ENCODE measurements around the gene GALNT18.

GRCh38 chr11:11430431-11430830 lies 191.4 kb downstream of the GALNT18 start:
- TF ChIP-seq, protein P1, sequence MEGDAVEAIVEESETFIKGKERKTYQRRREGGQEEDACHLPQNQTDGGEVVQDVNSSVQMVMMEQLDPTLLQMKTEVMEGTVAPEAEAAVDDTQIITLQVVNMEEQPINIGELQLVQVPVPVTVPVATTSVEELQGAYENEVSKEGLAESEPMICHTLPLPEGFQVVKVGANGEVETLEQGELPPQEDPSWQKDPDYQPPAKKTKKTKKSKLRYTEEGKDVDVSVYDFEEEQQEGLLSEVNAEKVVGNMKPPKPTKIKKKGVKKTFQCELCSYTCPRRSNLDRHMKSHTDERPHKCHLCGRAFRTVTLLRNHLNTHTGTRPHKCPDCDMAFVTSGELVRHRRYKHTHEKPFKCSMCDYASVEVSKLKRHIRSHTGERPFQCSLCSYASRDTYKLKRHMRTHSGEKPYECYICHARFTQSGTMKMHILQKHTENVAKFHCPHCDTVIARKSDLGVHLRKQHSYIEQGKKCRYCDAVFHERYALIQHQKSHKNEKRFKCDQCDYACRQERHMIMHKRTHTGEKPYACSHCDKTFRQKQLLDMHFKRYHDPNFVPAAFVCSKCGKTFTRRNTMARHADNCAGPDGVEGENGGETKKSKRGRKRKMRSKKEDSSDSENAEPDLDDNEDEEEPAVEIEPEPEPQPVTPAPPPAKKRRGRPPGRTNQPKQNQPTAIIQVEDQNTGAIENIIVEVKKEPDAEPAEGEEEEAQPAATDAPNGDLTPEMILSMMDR (tag by site-specific recombination; IDR thresholded peaks at IDR 0.05) = no peak
- no peak for TF ChIP-seq ZNF501 (tag by site-specific recombination; IDR thresholded peaks at IDR 0.05)
- no peak for TF ChIP-seq REPIN1 (tag by site-specific recombination; IDR thresholded peaks at IDR 0.05; ENCODE audit: low read depth)
- no peak for TF ChIP-seq SETDB1 (IDR thresholded peaks at IDR 0.05; ENCODE audit: insufficient read length, low read length)
- no peak for TF ChIP-seq TCF7L2 (IDR thresholded peaks at IDR 0.05; ENCODE audit: borderline replicate concordance, low read depth, low read length)
- TF ChIP-seq ZNF449 (tag by site-specific recombination; IDR thresholded peaks at IDR 0.05) = no peak
